ENCODE data around the gene MEGF6.

MEGF6 gene

DNA sequence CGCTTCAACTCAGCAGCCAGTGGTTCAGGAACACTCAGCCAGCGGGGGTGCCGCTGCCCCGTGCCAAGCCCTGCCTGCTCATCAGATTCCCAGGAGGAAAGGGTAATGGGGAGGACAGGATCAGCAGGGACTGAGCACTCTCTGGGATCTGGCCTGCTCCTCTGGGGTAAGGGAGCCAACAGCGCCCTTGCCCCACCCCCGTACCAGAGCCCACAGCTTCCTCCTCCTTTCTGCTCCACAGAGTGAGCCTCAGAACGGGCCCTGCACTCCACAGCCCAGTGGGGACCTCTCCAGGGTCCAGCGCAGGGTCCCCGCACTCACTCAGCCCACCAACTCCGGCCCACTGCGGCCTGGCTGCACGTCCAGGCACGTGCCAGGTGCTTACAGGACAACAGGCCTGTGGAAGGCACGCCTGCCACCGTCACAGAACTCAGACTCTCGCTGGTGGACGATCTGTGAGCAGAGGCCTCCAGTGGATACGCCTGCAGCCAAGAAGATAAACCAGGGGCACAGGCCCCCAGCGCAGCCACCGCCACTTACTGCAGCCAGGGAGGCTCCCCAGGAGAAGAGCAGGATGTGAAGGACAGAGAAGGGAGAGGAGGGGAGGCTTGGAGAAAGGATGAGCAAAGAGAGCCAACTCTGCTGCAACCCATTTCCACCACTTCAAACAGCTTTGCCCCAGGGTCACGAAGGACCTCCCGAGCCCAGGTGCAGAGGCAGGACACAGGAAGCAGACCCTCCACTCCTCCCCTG is 2.1 kb downstream of the MEGF6 start:
- no peak for DNase-seq

- DNase-seq, result no peak
Observed at GRCh38 chr1:3608154-3608553, 3.2 kb downstream of the MEGF6 start.

DNA sequence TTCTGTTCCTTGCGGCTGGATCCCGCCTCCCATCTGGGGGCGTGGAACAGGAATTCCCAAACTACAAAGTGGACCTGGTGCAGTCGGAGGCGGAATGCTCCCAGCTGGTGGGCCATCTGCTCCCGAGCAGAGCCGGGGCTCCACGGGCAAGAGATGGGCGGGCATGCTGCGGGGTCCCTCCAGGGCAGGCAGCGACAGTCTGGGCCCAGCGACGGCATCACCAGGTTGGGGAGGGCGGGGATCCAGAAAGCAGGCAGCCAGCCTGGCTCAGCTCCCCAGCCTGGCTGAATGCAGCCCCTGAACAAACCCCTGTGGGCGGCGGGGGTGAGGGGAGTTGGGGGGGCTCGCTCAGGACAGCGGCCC is 3.6 kb downstream of the MEGF6 start:
- DNase-seq, result no peak

DNA sequence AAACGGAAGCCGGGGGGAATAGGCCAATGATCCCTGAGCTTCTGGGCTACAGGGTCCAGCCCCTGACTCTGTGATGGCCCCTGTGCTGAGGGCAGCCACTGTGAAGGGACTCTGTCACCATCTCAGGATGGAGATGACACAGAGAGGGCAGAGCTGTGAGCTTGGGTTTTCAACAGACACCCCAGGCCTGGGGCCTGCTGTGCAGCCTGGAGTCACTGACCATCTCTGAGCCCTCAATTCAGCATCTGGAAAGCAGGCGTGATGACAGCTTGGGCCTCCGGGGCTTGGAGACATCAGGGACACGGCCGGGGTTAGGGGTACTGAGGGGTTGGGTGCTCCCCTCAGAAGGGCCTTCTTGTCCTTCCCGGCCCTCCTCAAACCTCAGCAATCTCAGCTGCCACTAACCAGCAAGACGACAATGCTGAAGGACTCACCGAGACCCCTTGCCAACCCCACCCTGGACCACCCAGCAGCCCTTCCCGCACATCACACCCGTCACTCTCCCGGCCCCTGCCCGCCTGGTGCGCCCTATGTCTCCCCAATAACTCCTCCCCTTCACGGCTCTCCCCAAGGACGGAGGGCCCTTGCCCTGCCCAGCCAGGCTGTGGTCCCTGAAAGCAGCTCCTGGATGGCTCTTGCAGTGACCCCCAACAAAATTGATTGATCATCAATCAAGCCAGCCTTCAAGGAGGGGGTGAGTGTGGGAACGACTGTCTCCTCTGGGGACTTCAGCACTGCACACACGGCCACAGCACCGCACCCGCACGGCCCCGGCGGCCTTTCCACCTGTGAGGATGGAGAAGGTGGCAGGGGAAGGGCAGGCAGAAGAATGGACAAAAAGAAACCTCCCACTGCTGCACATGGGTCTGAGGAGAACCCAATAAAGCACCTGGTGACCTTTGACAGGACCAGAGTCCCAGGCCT is 4.3 kb downstream of the MEGF6 start:
- no peak for DNase-seq

GRCh38 chr1:3604997-3605823 is 6.1 kb downstream of the MEGF6 start:
- no peak for DNase-seq

DNA sequence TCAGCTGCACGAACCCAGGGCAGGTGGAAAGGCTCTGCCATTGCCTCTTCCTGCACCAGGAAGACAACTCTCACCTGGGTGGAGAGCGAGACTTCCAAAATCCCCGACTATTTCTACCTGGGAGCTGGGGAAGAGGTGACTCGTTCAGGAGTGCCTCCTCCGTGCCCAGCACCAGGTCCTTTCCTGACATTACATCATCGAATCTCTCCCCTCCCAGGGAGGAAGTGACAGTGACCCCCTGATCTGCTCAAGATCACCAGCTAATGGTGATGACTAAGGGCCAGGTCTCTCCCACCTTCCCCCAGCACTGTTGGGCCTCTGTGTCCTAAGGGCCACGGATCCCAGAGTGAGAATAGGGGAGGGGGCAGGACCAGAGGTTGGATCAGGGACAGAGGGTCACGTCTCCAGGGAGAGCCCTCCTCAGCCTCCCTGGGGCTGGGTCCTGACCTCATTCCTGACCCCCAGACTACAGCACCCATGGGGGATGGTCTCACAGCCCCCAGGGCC is 6.8 kb downstream of the MEGF6 start:
- DNase-seq, result no peak

- DNase-seq, result no peak
Observed at GRCh38 chr1:3603571-3604467, 7.5 kb downstream of the MEGF6 start.

DNA sequence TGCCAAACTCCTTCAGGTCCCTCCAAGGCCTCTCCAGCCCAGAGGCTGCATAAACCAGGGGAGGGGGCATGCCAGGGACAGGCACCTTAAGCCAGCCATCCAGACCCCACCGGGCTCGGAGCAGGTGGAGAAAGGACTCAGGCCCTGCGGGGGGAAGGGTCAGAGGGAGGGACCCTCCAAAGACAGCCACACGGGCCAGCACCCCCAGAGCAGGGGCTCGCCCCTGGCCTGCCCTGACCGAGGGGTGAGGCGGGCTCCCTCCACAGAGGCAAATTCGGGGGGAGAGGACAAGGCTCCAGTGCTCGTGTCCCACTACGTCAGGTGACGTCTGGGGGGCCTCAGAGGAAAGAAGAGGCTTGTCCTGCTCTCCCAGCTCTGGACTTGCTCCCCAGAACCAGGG is 8.2 kb downstream of the MEGF6 start:
- no peak for DNase-seq

DNA sequence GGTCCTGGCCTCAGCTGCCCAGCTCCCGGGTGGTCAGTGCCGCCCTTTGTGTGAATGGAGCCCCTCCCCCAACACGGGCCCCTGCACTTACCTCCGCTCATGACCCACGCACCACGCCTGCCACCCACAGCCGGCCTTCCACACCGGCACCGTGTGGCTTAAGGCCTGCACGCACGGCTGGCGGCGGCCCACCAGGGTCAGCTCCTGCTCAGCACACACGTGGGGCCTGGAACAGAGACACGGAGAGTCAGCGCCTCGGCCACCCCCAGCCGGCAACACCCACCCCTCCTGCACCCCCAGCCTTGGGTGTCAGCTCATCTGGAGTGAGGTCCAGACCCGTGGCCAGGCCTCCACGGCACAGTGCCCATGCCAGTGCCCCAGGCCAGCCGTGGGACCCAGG is 8.9 kb downstream of the MEGF6 start:
- DNase-seq, result no peak

GRCh38 chr1:3601743-3602142 is 9.6 kb downstream of the MEGF6 start:
- no peak for DNase-seq

DNA sequence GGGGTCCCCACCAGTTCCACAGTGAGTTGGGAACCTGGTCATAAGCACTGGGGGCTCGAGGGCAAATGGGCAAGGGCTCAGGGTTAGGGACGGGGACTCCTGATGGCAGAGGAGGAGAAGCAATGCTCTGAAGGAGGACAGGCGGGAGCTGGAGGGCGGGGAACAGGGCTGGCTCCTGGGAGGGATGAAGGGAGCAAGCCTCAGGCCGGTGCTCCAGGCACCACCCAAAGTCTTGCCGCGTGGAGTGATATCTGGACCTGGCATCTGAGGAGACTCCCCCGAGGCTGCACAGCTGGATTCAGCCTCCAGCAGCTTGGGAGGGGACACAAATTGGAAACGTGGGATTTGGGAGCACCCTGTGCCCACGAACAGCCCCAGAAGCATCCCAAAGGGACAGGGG is 11.0 kb downstream of the MEGF6 start:
- no peak for DNase-seq

- DNase-seq, result no peak
Observed at GRCh38 chr1:3599816-3600215, 11.5 kb downstream of the MEGF6 start.

- DNase-seq, result no peak
Observed at GRCh38 chr1:3599286-3599811, 12.0 kb downstream of the MEGF6 start.

DNA sequence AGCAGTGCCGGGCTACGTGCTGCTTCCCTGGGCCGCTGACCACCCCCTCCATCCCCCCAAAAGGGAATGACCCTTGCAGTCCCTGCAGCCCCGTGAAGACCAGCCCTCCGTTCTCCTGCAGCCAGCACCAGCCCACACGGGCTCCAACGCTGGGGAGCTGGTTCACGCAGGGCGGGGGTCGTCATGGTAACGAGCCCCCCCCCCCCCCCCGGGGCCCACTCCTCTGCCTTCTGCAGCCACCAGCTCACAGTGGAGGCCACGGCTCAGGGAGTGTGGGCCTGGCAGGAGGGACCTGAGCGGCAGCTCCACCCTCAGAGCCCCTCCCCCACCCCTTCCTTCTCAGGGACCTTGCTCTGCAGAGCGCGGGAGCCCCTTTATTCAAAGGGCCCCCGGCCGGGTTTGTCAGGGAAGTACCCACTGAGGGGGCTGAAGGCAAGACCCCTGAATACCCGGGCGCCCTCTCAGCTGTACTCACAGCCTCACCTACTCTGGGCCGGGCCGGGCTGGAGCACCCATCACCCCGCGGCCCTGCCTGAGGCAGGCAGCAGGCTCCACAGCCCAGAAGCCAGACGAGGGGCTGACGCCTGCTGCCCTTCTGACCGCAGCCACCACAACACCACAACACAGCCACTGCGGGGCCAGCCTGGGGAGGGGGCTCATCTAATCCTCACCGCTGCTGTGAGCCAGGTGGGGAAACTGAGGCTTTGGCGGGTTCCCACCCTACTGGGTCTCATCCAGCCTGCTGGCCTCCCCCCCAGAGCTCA is 12.6 kb downstream of the MEGF6 start:
- no peak for DNase-seq

DNA sequence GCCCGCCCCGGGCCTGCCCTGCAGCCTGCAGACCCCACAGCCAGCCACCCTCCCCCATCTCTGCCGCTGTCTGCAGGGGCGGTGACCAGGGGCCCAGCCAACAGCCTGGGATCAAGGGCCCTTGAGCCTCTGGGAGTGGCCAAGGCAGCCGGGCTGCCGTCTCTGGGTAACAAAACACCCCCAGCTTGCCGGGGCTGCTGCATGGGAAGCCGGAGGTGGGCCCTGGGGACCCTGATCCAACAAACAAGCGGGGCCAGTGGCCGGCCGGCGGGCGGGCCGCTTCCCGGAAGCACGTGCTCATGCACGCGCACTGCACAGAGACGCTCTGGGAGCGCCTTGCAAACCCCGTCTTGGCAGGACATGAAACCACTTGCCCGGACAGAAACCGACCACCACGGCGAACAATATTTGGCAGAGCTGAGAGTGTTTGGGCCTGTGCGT is 13.2 kb downstream of the MEGF6 start:
- no peak for DNase-seq

GRCh38 chr1:3597599-3597964 is 13.7 kb downstream of the MEGF6 start:
- DNase-seq, result no peak

DNA sequence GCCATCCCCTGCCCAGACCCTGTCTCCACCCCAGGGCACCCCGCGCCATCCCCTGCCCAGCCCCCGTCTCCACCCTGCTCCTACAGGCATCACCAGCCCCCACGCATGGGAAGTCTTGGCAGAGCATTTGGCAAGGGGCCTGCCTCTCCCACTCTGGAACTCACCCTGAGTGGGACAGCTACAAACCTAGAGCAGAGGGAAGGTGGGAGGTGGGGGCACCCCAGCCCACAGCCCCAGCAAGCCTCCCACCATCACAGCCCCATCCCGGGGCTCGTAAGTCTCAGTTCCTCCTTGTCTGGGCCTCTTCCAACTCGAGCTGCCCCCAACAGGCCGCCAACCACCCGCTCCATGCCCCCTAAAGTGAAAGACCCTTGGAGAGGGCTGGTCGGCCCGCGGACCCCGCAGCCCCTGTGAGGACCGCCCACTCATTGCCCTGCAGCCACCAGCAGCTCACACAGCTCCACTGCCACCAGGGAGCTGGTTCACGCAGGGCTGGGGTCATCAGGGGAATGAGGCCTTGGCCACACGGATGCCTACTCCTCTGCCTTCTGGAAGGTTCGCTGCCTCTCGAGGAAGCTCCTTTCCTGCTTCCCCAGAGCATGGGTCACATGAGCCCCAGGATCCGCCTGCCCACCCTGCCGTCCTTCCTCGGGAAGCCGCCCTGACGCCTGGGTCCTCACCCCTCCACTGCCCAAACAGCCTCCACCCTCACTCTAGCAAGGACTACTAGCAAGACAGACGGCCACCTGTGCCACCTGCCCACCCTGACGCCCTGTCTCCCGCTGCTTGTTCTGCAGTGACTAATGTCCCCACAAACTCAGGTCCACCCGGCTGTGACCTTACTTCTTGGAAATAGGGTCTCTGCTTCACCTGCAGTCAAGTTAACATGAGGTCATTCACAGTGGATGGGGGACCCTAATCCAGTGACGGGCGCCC is 14.4 kb downstream of the MEGF6 start:
- no peak for DNase-seq

GRCh38 chr1:3595949-3596348 is 15.4 kb downstream of the MEGF6 start:
- DNase-seq, result no peak

DNA sequence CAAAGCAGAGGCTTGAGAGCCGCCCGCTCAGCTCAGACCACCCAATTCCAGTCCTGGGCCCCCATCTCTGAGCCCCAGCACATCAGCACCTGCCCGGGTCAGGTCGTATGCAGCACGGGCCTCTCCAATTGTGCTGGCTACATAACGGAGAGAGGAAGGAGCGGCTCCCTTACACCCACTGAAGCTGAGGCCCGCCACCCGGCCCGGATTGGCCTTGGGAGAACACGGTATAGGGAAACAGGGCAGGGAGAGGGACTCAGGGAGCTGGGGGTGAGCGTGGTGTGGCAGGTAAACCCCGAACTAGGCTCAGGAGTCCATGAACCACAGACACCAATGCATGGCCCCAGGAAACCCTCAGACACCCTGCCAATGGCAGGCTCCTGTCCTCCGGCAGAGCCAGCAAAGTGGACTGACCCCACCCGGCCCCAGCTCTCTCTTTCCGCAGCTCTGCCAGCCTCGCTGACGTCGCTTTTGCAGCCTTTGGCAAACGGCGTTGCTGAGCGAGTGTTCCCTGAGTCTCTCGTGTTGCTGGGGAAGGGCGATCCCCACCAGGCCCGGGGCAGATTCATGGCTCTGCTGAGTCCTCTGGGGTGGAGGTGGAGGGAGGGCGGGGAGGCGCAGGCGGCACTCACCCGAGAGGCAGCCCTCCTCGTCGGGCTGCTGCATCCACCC is 16.5 kb downstream of the MEGF6 start:
- DNase-seq, result no peak
